Esophagus muscularis mucosa (tissue), 4 donors: ENCODE data around the gene ATP6AP1. TPM values are rescaled to one million over a fixed set of nuclear protein-coding genes. Genes with fewer than 3 reads are reported as not detected.
"Not testable (repeated sequence)": the region's sequence is repeated elsewhere in the genome, so short reads cannot be mapped to it uniquely, and the experiment has no call there.

ENCODE experiments used
- DNase-seq: peaks from one replicate; pipeline ENCODE4 v3.0.0-alpha.2; 2017; ENCODE audit errors: extremely low spot score
- H3K27ac ChIP-seq, 4 donors: fragments of 200-600 bp; sonication (generic); replicated peaks in 1 of 4; 1 replicate in 3 of 4; 2 replicates in 1 of 4; pipeline ENCODE4 v1.5.1; 2016 to 2019; ENCODE audit warnings: mild to moderate bottlenecking in 1 of 4
- H3K27me3 ChIP-seq, 4 donors: fragments of 200-600 bp; sonication (generic); one replicate each; pipeline versions ENCODE4 v1.5.1 to v1.6.0; 2016 to 2019
- H3K36me3 ChIP-seq, 4 donors: fragments of 200-600 bp; sonication (generic); one replicate each; pipeline ENCODE4 v1.5.1; 2016 to 2019
- H3K4me1 ChIP-seq, 4 donors: fragments of 200-600 bp; sonication (generic); one replicate each; pipeline ENCODE4 v1.5.1; 2016 to 2019
- H3K4me3 ChIP-seq, 4 donors: fragments of 200-600 bp; sonication (generic); 1 replicate in 2 of 4; 2 replicates in 2 of 4; pipeline ENCODE4 v1.5.1; 2016 to 2019; ENCODE audit warnings: mild to moderate bottlenecking in 4 of 4, moderate library complexity in 1 of 4
- H3K9me3 ChIP-seq, 4 donors: fragments of 200-600 bp; sonication (generic); 1 replicate in 3 of 4; 2 replicates in 1 of 4; pipeline ENCODE4 v1.5.1; 2016 to 2019
- EP300 ChIP-seq: sonication (generic); formaldehyde crosslinking; IDR thresholded peaks from one replicate; pipeline ENCODE4 v1.6.1; 2017; ENCODE audit warnings: antibody characterized with exemption
- POLR2A ChIP-seq: fragments of 450-650 bp; IDR thresholded peaks from one replicate; pipeline ENCODE4 v1.6.1; 2017; ENCODE audit warnings: antibody characterized with exemption, moderate library complexity, mild to moderate bottlenecking, low read depth
- POLR2AphosphoS5 ChIP-seq, 2 donors: sonication (generic); formaldehyde crosslinking; IDR thresholded peaks; one replicate each; pipeline ENCODE4 v1.6.1; 2017; ENCODE audit warnings: antibody characterized with exemption in 2 of 2
- WGBS: methylation state at CpG from one replicate; pipeline ENCODE4 v1.1.5; 2018; 5-methylcytosine and 5-hydroxymethylcytosine counted together
- intact Hi-C: fragments of 100-400 bp; cut with DNase I; formaldehyde crosslinking; loops from one replicate; pipeline ENCODE4 v1.15.1; 2023
- total RNA-seq, 4 donors: library from RNA; depleted of rRNA; stranded (reverse); fragments of >200 nt; gene quantifications; one replicate each; pipeline versions ENCODE4 v1.1.0 to v1.2.1, GENCODE V29; 2016
- TF ChIP-seq, protein P1 (sequence below), 3 experiments: fragments of 200-600 bp in 2 of 3; fragments of 450-650 bp in 1 of 3; sonication (generic) in 2 of 3; IDR thresholded peaks; one replicate each; pipeline ENCODE4 v1.5.1; 2017 to 2019; ENCODE audit warnings: antibody characterized with exemption in 3 of 3, mild to moderate bottlenecking in 2 of 3, moderate library complexity in 1 of 3

Gene ATP6AP1
- total RNA-seq, 4 donors from 2014 or later, result 27.4 to 67.2 (median 34.7) TPM

DNA sequence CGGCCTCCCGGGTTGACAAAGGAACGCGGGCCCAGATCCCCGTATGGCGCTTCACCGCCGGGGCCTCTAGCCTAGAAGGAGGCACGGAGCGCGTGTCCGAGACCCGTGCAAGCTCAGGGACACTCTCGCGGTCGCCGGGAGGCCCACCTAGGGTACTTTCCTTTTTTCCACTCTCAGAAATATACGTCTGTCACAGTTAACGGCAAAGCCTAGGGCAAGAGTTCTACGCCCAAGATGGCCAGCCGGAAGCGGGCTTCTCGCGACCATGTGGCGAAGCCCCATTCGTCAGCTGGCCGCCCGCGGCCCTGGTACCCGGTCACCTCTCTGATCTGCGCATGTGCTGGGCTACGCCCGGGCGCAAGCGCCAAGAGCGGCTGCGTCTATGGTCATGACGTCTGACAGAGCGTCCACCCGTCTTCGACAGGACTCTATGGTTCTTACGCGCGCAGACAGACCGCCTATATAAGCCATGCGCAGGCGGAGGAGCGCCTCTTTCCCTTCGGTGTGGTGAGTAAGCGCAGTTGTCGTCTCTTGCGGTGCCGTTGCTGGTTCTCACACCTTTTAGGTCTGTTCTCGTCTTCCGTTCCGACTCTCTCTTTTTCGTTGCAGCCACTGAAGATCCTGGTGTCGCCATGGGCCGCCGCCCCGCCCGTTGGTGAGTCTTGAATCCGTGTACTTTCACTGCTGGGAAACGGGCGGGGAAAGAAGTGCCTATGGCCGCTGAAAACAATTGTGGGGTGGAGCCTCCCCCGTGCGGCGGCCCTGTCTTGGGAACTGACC, 30.4 kb upstream of the ATP6AP1 start, which contains the start of gene RPL10:
RPL10 (plus strand) TSS at position 490 of the 780 bp plus-strand sequence; CDS start at position 633, 143 bp downstream.
- H3K4me3 ChIP-seq, result peak within 1 kb of the TSS; percentile 63 to 76 (median 66)
- peaks cover 7 to 32% (median 22%) of the 10 kb centered on the region in 4 donors for H3K4me1 ChIP-seq
- 39% methylated on average over 55 of the region's 69 CpGs for WGBS
- intact Hi-C loops, result loop anchor here (5.0 kb wide), 1 partner anchor 61 kb away; no protein-coding TSS in a partner anchor
- peak; percentile 94 for TF ChIP-seq POLR2A
- TF ChIP-seq, protein P1, sequence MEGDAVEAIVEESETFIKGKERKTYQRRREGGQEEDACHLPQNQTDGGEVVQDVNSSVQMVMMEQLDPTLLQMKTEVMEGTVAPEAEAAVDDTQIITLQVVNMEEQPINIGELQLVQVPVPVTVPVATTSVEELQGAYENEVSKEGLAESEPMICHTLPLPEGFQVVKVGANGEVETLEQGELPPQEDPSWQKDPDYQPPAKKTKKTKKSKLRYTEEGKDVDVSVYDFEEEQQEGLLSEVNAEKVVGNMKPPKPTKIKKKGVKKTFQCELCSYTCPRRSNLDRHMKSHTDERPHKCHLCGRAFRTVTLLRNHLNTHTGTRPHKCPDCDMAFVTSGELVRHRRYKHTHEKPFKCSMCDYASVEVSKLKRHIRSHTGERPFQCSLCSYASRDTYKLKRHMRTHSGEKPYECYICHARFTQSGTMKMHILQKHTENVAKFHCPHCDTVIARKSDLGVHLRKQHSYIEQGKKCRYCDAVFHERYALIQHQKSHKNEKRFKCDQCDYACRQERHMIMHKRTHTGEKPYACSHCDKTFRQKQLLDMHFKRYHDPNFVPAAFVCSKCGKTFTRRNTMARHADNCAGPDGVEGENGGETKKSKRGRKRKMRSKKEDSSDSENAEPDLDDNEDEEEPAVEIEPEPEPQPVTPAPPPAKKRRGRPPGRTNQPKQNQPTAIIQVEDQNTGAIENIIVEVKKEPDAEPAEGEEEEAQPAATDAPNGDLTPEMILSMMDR (IDR thresholded peaks at IDR 0.05), result no peak
- no peak for TF ChIP-seq EP300
- peak; percentile 95 to 99 for TF ChIP-seq POLR2AphosphoS5 (IDR thresholded peaks at IDR 0.05)
- peaks cover 9 to 29% (median 24%) of the 10 kb centered on the region in 4 donors for H3K36me3 ChIP-seq
- H3K27ac ChIP-seq, result peak within 1 kb of the TSS; percentile 90 to 98 (median 95)
- H3K27me3 ChIP-seq, result no peaks in the 10 kb centered on the region
- H3K9me3 ChIP-seq, result no peaks in the 10 kb centered on the region
- peak; percentile 98 for DNase-seq

DNA sequence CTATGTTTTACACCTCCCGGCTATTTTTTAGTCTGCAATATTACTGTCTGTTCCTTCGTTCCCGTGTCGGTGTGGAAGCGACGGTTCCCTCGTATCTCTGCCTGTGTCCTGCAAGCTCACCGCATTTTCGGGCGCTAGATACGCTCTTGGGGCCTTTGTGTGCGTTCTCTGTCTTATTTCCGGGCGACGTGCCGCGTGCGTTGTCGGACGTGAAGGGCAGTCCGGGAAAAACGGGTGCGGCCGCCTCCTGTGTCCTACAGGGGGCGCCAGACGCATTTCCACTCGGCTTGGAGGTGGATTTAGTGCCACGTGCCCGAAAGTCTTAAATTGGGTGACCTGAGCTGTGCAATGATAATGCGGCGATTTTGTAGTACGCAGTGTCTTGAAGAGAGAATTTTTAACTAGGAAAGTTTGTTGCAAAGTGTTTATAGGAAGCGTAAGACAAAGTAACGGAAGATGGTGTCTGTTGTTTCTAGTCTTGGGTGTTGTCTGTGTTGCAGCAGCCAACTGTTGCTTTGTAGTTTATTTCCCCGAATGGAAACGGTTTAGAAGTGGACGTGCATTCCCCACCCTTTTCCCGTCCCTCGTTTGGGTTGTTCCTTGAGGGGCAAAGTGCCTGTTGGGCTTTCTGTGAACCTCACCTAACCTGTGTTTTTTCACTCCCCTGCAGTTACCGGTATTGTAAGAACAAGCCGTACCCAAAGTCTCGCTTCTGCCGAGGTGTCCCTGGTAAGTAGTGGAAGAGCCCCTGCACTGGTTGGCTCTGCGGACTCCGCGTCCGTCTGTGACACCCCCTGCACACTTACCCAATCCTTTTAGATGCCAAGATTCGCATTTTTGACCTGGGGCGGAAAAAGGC, 29.6 kb upstream of the ATP6AP1 start:
- Histone ChIP-seq H3K4me3 (peak overlapping the region; percentile 63 to 76 (median 66)), H3K9me3 (no peaks in the 10 kb centered on the region), H3K27ac (peak overlapping the region; percentile 90 to 98 (median 95)), H3K36me3 (peaks cover 9 to 29% (median 24%) of the 10 kb centered on the region in 4 donors), H3K4me1 (peaks cover 7 to 32% (median 22%) of the 10 kb centered on the region in 4 donors), H3K27me3 (peaks cover 0 to 4% (median 0%) of the 10 kb centered on the region in 4 donors)
- intact Hi-C loops, result loop anchor here (5.0 kb wide), 1 partner anchor 62 kb away; no protein-coding TSS in a partner anchor
- TF ChIP-seq POLR2A, result no peak
- peak; percentile 16 for TF ChIP-seq EP300
- TF ChIP-seq, protein P1 (IDR thresholded peaks at IDR 0.05), result peak; percentile 82 to 86 (median 82)
- peak in 1 of 2 donors; percentile 71 for TF ChIP-seq POLR2AphosphoS5 (IDR thresholded peaks at IDR 0.05)
- WGBS, result 37% methylated on average over 49 of the region's 49 CpGs
- DNase-seq, result peak; percentile 95

DNA sequence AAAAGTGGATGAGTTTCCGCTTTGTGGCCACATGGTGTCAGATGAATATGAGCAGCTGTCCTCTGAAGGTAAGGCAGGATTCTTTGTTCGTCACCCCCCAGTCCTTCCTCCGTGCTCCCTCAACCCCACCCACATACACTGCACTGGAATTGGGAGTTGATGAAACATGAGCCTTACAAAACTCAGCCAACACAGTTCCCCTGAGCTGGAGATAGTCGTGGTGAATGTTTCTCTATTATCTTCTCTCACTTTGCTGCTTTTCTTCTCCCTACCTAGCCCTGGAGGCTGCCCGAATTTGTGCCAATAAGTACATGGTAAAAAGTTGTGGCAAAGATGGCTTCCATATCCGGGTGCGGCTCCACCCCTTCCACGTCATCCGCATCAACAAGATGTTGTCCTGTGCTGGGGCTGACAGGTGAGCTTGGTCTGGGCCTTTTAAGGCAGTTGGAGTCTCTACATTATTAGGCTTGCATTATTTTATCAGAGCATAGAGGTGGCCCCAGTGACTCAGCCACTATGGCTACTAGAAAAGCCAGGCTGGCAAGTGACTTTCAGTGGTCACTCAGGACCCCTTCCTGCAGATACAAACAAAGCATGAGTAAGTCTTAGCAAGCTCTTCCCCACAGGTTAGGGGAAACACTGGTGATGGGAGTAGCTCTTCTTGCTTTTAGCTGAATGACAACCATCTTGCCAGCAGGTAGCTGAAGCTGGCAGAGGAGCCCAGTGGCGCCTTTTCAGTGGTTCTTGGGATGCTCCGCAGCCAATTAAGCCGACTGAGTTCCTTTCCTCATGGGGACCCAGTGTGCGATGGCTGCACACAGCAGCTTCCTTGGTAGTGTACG, 28.7 kb upstream of the ATP6AP1 start:
- Histone ChIP-seq H3K27ac (peak overlapping the region; percentile 90 to 98 (median 95)), H3K36me3 (peaks cover 9 to 30% (median 26%) of the 10 kb centered on the region in 4 donors), H3K4me3 (peak overlapping the region; percentile 63 to 76 (median 66)), H3K4me1 (peaks cover 7 to 32% (median 22%) of the 10 kb centered on the region in 4 donors), H3K9me3 (no peaks in the 10 kb centered on the region), H3K27me3 (peaks cover 0 to 4% (median 0%) of the 10 kb centered on the region in 4 donors)
- DNase-seq, result no peak
- intact Hi-C loops, result loop anchor here (5.0 kb wide), 2 partner anchors 62 to 133 kb away; no protein-coding TSS in a partner anchor
- TF ChIP-seq, protein P1 (IDR thresholded peaks at IDR 0.05), result no peak
- TF ChIP-seq POLR2AphosphoS5 (IDR thresholded peaks at IDR 0.05), result no peak
- 62% methylated on average over 13 of the region's 14 CpGs for WGBS

DNA sequence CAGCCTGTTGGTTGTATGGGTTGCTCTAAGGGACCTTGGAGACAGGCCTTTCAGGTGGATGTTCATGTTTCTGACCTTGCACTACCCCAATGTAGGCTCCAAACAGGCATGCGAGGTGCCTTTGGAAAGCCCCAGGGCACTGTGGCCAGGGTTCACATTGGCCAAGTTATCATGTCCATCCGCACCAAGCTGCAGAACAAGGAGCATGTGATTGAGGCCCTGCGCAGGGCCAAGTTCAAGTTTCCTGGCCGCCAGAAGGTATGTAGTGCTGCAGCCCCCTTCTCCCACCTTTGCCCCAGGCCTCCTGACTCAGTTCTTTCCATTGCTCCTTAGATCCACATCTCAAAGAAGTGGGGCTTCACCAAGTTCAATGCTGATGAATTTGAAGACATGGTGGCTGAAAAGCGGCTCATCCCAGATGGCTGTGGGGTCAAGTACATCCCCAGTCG, 28.1 kb upstream of the ATP6AP1 start:
- not testable (repeated sequence) for H3K9me3 ChIP-seq, H3K27me3 ChIP-seq, DNase-seq
- H3K27ac ChIP-seq, result peak overlapping the region in 3 of 4 donors; percentile 93 to 98 (median 97)
- H3K4me3 ChIP-seq, result peak overlapping the region in 3 of 4 donors; percentile 63 to 76 (median 67)
- 67% methylated on average over 3 of the region's 6 CpGs for WGBS
- intact Hi-C loops, result loop anchor here (5.0 kb wide), 1 partner anchor 132 kb away; no protein-coding TSS in a partner anchor
- peaks cover 9 to 30% (median 26%) of the 10 kb centered on the region in 4 donors for H3K36me3 ChIP-seq
- peaks cover 7 to 32% (median 22%) of the 10 kb centered on the region in 4 donors for H3K4me1 ChIP-seq
